Liver (tissue), 9 donors: ENCODE results near the gene MBP. TPM values are rescaled to one million over a fixed set of nuclear protein-coding genes. Genes with fewer than 3 reads are reported as not detected.

ENCODE experiments used
- DNase-seq: peaks from one replicate; pipeline ENCODE4 v3.0.0-alpha.2; 2017; ENCODE audit warnings: low spot score
- H3K27ac ChIP-seq, 2 donors: one replicate each; pipeline ENCODE4 v1.7.0; 2013; ENCODE audit warnings: inconsistent platforms in 2 of 2, low read length in 2 of 2, control low read depth in 1 of 2, low read depth in 1 of 2, mild to moderate bottlenecking in 1 of 2
- H3K27me3 ChIP-seq, 4 donors: one replicate each; pipeline versions ENCODE4 v1.6.1 to v1.7.0; 2013; ENCODE audit warnings: low read length in 3 of 4, inconsistent platforms in 1 of 4, mild to moderate bottlenecking in 1 of 4, moderate library complexity in 1 of 4; ENCODE audit not compliant: control insufficient read depth in 4 of 4, insufficient read depth in 4 of 4
- H3K36me3 ChIP-seq, 4 donors: one replicate each; pipeline versions ENCODE4 v1.6.1 to v1.7.0; 2013; ENCODE audit warnings: low read length in 3 of 4, mild to moderate bottlenecking in 3 of 4, low read depth in 1 of 4, moderate library complexity in 1 of 4; ENCODE audit not compliant: control insufficient read depth in 4 of 4, insufficient read depth in 3 of 4
- H3K4me1 ChIP-seq, 4 donors: one replicate each; pipeline versions ENCODE4 v1.6.1 to v1.7.0; 2013; ENCODE audit warnings: low read length in 3 of 4, mild to moderate bottlenecking in 3 of 4, moderate library complexity in 1 of 4; ENCODE audit not compliant: control insufficient read depth in 4 of 4, insufficient read depth in 4 of 4
- H3K4me3 ChIP-seq, 3 donors: one replicate each; pipeline versions ENCODE4 v1.6.1 to v1.7.0; 2013; ENCODE audit warnings: low read length in 3 of 3, control low read depth in 1 of 3, low read depth in 1 of 3, mild to moderate bottlenecking in 1 of 3
- H3K9ac ChIP-seq, 2 donors: one replicate each; pipeline ENCODE4 v1.7.0; 2013; ENCODE audit warnings: low read length in 2 of 2, mild to moderate bottlenecking in 2 of 2, moderate library complexity in 2 of 2, control low read depth in 1 of 2, low read depth in 1 of 2
- H3K9me3 ChIP-seq, 4 donors: one replicate each; pipeline versions ENCODE4 v1.6.1 to v1.7.0; 2013; ENCODE audit warnings: low read length in 3 of 4; ENCODE audit not compliant: control insufficient read depth in 4 of 4
- CTCF ChIP-seq: fragments of 150-350 bp; IDR thresholded peaks from 2 replicates; pipeline ENCODE4 v1.5.1; 2017; ENCODE audit warnings: improper control_type of control experiment, low read depth, low read length; ENCODE audit not compliant: missing input control
- EGR1 ChIP-seq, 2 donors: IDR thresholded peaks; 2 replicates each; pipeline ENCODE4 v1.6.1; 2016 to 2018; ENCODE audit warnings: antibody characterized with exemption in 2 of 2, low read depth in 2 of 2
- FOXA1 ChIP-seq: IDR thresholded peaks from 2 replicates; pipeline ENCODE4 v1.6.1; 2016; ENCODE audit warnings: antibody characterized with exemption
- FOXA2 ChIP-seq: IDR thresholded peaks from 2 replicates; pipeline ENCODE4 v1.6.1; 2016; ENCODE audit warnings: antibody characterized with exemption
- GABPA ChIP-seq, 2 donors: IDR thresholded peaks in 1 of 2; conservative IDR thresholded peaks in 1 of 2; 2 replicates each; pipeline ENCODE4 v1.6.1; 2016; ENCODE audit warnings: antibody characterized with exemption in 2 of 2, mild to moderate bottlenecking in 1 of 2, moderate library complexity in 1 of 2
- HNF4A ChIP-seq, 2 donors: conservative IDR thresholded peaks; 2 replicates each; pipeline ENCODE4 v1.6.1; 2016; ENCODE audit warnings: antibody characterized with exemption in 2 of 2, mild to moderate bottlenecking in 2 of 2
- HNF4G ChIP-seq: IDR thresholded peaks from 2 replicates; pipeline ENCODE4 v1.6.1; 2016; ENCODE audit warnings: antibody characterized with exemption
- JUND ChIP-seq, 2 donors: IDR thresholded peaks; 2 replicates each; pipeline ENCODE4 v1.6.1; 2016; ENCODE audit warnings: antibody characterized with exemption in 2 of 2
- NR2F2 ChIP-seq: IDR thresholded peaks from 2 replicates; pipeline ENCODE4 v1.6.1; 2016; ENCODE audit warnings: antibody characterized with exemption
- RAD21 ChIP-seq, 2 donors: IDR thresholded peaks; 2 replicates each; pipeline ENCODE4 v1.6.1; 2016; ENCODE audit warnings: antibody characterized with exemption in 2 of 2, mild to moderate bottlenecking in 2 of 2
- REST ChIP-seq: IDR thresholded peaks from 2 replicates; pipeline ENCODE4 v1.6.1; 2016; ENCODE audit warnings: antibody characterized with exemption, mild to moderate bottlenecking
- RXRA ChIP-seq, 2 donors: IDR thresholded peaks; 2 replicates each; pipeline ENCODE4 v1.6.1; 2017 to 2018; ENCODE audit warnings: antibody characterized with exemption in 2 of 2, mild to moderate bottlenecking in 1 of 2
- SP1 ChIP-seq: IDR thresholded peaks from 2 replicates; pipeline ENCODE4 v1.6.1; 2018; ENCODE audit warnings: antibody characterized with exemption, mild to moderate bottlenecking
- TAF1 ChIP-seq: conservative IDR thresholded peaks from 2 replicates; pipeline ENCODE4 v1.6.1; 2016; ENCODE audit warnings: antibody characterized with exemption, mild to moderate bottlenecking
- YY1 ChIP-seq: IDR thresholded peaks from 2 replicates; pipeline ENCODE4 v1.6.1; 2016; ENCODE audit warnings: antibody characterized with exemption, mild to moderate bottlenecking
- ZBTB33 ChIP-seq: IDR thresholded peaks from 2 replicates; pipeline ENCODE4 v1.6.1; 2016; ENCODE audit warnings: antibody characterized with exemption
- WGBS: extraction: QIAGEN DNeasy Blood & Tissue Kit; methylation state at CpG from one replicate; pipeline ENCODE4 v1.1.7; 2013; 5-methylcytosine and 5-hydroxymethylcytosine counted together
- polyA plus RNA-seq, 2 donors: library from polyadenylated mRNA; stranded (reverse) in 1 of 2; unstranded in 1 of 2; fragments of 200-250 nt in 1 of 2; fragments of >200 nt in 1 of 2; fragmentation: Nextera tagmentation in 1 of 2; extraction: Ambion mirVana in 1 of 2; gene quantifications; one replicate each; pipeline versions ENCODE4 v1.2.1 to v1.2.3, GENCODE V29; 2013 to 2015
- total RNA-seq, 2 donors: library from RNA; depleted of rRNA; stranded (reverse); fragments of >200 nt; gene quantifications; one replicate each; pipeline ENCODE4 v1.2.3, GENCODE V29; 2014
- TF ChIP-seq, protein P1 (sequence below): IDR thresholded peaks from 2 replicates; pipeline ENCODE4 v1.6.1; 2016; ENCODE audit warnings: antibody characterized with exemption
- TF ChIP-seq, protein P2 (sequence below): IDR thresholded peaks from 2 replicates; pipeline ENCODE4 v1.6.1; 2016; ENCODE audit warnings: antibody characterized with exemption
- donor health status: healthy.
- donor health status: healthy.
- donor health status: healthy.
- donor health status: healthy.
- donor health status: healthy.

MBP gene
- total and polyA plus RNA-seq, 4 donors = 9.7 to 23.3 (median 17.7) TPM

DNA sequence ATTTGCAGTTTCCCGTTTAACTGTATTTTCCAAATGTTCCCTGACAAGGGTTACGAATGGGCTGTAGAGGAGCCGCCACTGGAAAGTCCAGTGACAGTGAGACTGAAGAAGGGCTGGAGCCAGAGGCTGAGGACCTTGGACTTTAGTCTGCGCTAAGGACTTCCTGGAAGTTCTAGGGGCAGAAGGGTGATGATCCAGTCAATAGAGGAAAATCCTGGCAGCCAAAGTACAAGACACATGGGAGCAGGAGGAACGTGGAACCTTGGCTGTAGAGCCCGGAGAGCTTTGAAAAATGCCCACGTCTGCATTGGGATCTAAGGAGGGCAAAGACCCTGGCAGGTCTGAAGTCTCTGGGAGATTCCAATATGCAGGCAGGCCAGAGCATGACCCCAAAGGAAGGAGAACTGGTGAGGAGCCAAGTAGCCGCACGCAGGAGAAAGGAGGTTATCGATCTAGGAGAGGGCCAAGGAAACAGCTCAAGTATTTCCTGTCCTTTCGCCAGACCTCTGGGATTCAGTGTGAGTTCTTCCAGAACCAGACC is 28.5 kb downstream of the MBP start:
- peak in 1 of 2 donors; percentile 64 for TF ChIP-seq JUND (IDR thresholded peaks at IDR 0.05)
- TF ChIP-seq, protein P1, sequence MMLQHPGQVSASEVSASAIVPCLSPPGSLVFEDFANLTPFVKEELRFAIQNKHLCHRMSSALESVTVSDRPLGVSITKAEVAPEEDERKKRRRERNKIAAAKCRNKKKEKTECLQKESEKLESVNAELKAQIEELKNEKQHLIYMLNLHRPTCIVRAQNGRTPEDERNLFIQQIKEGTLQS = peak; percentile 49
- TF ChIP-seq CTCF = no peak
- no peak for TF ChIP-seq FOXA1
- TF ChIP-seq SP1 = peak; percentile 96
- peak; percentile 42 for TF ChIP-seq FOXA2
- peak; percentile 50 for TF ChIP-seq YY1
- peak; percentile 99 for TF ChIP-seq NR2F2
- TF ChIP-seq HNF4A (conservative IDR thresholded peaks at IDR 0.05) = peak; percentile 96 to 100
- peak; percentile 75 for TF ChIP-seq ZBTB33
- TF ChIP-seq HNF4G = peak; percentile 97
- TF ChIP-seq RAD21 (IDR thresholded peaks at IDR 0.05) = peak in 1 of 2 donors; percentile 59
- TF ChIP-seq TAF1 = no peak
- TF ChIP-seq REST = peak; percentile 68
- TF ChIP-seq, protein P2, sequence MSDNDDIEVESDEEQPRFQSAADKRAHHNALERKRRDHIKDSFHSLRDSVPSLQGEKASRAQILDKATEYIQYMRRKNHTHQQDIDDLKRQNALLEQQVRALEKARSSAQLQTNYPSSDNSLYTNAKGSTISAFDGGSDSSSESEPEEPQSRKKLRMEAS = peak; percentile 98
- peak in 1 of 2 donors; percentile 47 for TF ChIP-seq GABPA (IDR thresholded peaks at IDR 0.05 in 1 of 2, conservative IDR thresholded peaks at IDR 0.05 in 1 of 2)
- peak; percentile 90 to 91 for TF ChIP-seq RXRA (IDR thresholded peaks at IDR 0.05)
- TF ChIP-seq EGR1 (IDR thresholded peaks at IDR 0.05; ENCODE audit: low read depth in 2 of 2) = peak; percentile 27 to 85
- H3K27me3 ChIP-seq = no peaks in the 10 kb centered on the region
- H3K36me3 ChIP-seq = no peaks in the 10 kb centered on the region
- H3K4me1 ChIP-seq = peaks cover 5 to 34% (median 15%) of the 10 kb centered on the region in 4 donors
- H3K9me3 ChIP-seq = no peaks in the 10 kb centered on the region
- no peak overlapping the region for H3K4me3 ChIP-seq
- peak overlapping the region; percentile 70 to 72 for H3K27ac ChIP-seq
- DNase-seq = no peak
- H3K9ac ChIP-seq = no peak overlapping the region
- 30% methylated on average over 11 of the region's 11 CpGs for WGBS
